C4-2B (cell line): ENCODE results near the gene AKR1C2.

Source experiments
- CTCF ChIP-seq: fragments of 450-650 bp; conservative IDR thresholded peaks from 2 replicates; pipeline ENCODE4 v1.5.1; 2017; ENCODE audit warnings: mild to moderate bottlenecking
- ZFX ChIP-seq: fragments of 450-650 bp; IDR thresholded peaks from 2 replicates; pipeline ENCODE4 v1.6.1; 2017

- TF ChIP-seq CTCF (no peak), ZFX (no peak)
These were observed 30.9 kb upstream of the AKR1C2 start for GRCh38 chr10:5034588-5034987.
